ENCODE data around the gene LGALS7. TPM values are rescaled to one million over a fixed set of nuclear protein-coding genes. Genes with fewer than 3 reads are reported as not detected.

LGALS7 gene
- polyA plus RNA-seq, 3 donors = not detected

- no peaks in the 10 kb centered on the region for H3K79me2 ChIP-seq (ENCODE audit: insufficient read depth, low read length)
- no peak overlapping the region for H3K27ac ChIP-seq (ENCODE audit: low read depth in 1 of 2, low read length in 2 of 2)
- intact Hi-C loops (cut with micrococcal nuclease) = loop anchor here in 1 of 2 donors (10.0 kb wide), 1 partner anchor 190 kb away; no protein-coding TSS in a partner anchor
- peaks cover 0 to 5% (median 2%) of the 10 kb centered on the region in 7 donors for H3K9me3 Mint-ChIP-seq
- DNase-seq = peak in 1 of 3 donors; percentile 12
- peak overlapping the region; percentile 13 for H3K9ac ChIP-seq (ENCODE audit: insufficient read depth, low read length, poor library complexity, severe bottlenecking)
- H3K4me3 ChIP-seq (replicated peaks in 1 of 3; ENCODE audit: low read depth in 2 of 3, low read length in 3 of 3) = peak overlapping the region in 1 of 3 experiments; percentile 50
- no peaks in the 10 kb centered on the region for H4K20me1 ChIP-seq (ENCODE audit: insufficient read depth, low read length)
- peaks cover 11 to 20% of the 10 kb centered on the region in 2 donors for H3K36me3 Mint-ChIP-seq
- H3K36me3 ChIP-seq (replicated peaks in 1 of 2; ENCODE audit: control insufficient read depth in 1 of 2, insufficient read depth in 2 of 2, low read length in 2 of 2) = peaks cover 5 to 16% of the 10 kb centered on the region in 2 donors
- peak overlapping the region; percentile 66 for H3K4me2 ChIP-seq (replicated peaks; ENCODE audit: extremely low read depth, low read length, poor library complexity, severe bottlenecking)
- peak overlapping the region; percentile 83 for H2AFZ ChIP-seq (ENCODE audit: insufficient read depth, low read depth, low read length, poor library complexity, severe bottlenecking)
- TF ChIP-seq, protein P1, sequence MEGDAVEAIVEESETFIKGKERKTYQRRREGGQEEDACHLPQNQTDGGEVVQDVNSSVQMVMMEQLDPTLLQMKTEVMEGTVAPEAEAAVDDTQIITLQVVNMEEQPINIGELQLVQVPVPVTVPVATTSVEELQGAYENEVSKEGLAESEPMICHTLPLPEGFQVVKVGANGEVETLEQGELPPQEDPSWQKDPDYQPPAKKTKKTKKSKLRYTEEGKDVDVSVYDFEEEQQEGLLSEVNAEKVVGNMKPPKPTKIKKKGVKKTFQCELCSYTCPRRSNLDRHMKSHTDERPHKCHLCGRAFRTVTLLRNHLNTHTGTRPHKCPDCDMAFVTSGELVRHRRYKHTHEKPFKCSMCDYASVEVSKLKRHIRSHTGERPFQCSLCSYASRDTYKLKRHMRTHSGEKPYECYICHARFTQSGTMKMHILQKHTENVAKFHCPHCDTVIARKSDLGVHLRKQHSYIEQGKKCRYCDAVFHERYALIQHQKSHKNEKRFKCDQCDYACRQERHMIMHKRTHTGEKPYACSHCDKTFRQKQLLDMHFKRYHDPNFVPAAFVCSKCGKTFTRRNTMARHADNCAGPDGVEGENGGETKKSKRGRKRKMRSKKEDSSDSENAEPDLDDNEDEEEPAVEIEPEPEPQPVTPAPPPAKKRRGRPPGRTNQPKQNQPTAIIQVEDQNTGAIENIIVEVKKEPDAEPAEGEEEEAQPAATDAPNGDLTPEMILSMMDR (IDR thresholded peaks at IDR 0.05) = no peak
- H3K4me1 Mint-ChIP-seq = peaks cover 48% of the 10 kb centered on the region
- peak overlapping the region; percentile 55 to 76 for H3K4me3 Mint-ChIP-seq
- H3K27me3 Mint-ChIP-seq (ENCODE audit: low read depth in 3 of 3) = peaks cover 15 to 29% (median 19%) of the 10 kb centered on the region in 3 donors
- H3K9me3 ChIP-seq (replicated peaks in 1 of 2; ENCODE audit: control insufficient read depth in 1 of 2, insufficient read depth in 1 of 2, low read length in 2 of 2) = no peaks in the 10 kb centered on the region
- peaks cover 36 to 51% of the 10 kb centered on the region in 2 donors for H3K4me1 ChIP-seq (ENCODE audit: control insufficient read depth in 1 of 2, insufficient read depth in 2 of 2, low read length in 2 of 2)
- peaks cover 0 to 13% of the 10 kb centered on the region in 2 donors for H3K27me3 ChIP-seq (ENCODE audit: control insufficient read depth in 2 of 2, insufficient read depth in 2 of 2, low read length in 2 of 2)
- 10% methylated on average over 4 of the region's 18 CpGs for WGBS (ENCODE audit: insufficient coverage)
- peak overlapping the region in 1 of 7 donors; percentile 46 for H3K27ac Mint-ChIP-seq
Measured at GRCh38 chr19:38735257-38735686, 38.0 kb downstream of the LGALS7 start.

DNA sequence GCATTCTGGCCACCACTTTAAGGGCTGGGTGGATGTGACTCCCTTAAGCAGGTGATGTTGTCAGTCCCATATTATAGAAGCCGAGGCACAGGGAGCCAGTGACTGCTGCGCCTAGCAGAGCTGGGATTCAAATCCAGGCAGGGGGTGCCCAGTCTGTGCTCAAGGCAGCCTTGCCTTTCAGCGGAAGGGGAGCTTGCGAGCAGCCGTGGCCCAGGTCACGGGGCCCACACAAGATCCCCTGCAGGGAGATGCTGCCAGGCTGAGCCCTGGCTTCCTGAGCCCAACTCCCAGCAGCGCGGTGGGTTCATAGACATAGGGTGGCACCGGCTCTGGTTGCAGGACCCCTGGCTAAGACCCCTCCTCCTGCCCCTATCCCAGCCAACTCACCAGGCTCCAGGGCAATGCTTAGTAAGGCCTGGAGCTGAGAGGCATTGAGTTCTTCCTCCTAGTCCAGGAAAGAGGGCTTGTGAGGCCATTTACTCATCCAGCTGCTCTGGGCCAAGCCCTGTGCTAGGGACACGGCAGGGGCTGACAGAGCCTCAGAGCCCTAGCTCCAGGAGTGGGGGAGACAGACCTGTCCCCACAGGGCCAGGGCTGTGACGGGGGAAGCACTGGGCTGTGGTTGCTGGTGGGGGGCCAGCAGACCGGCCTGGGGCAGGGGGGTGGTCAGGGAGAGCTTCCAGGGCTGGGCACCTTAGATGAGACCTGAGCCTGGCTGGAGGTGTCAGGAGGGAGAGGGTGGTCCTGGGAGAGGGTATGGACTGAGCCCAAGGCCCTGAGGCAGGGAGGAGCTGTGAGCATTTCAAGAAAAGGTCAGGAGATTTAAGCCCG lies 38.7 kb downstream of the LGALS7 start:
- peak overlapping the region in 1 of 2 donors; percentile 36 for H3K27ac ChIP-seq (ENCODE audit: low read depth in 1 of 2, low read length in 2 of 2)
- 5% methylated on average over 9 of the region's 13 CpGs for WGBS (ENCODE audit: insufficient coverage)
- peak overlapping the region; percentile 83 for H2AFZ ChIP-seq (ENCODE audit: insufficient read depth, low read depth, low read length, poor library complexity, severe bottlenecking)
- H3K27ac Mint-ChIP-seq = peak overlapping the region in 4 of 7 donors; percentile 19 to 58 (median 31)
- H3K9ac ChIP-seq (ENCODE audit: insufficient read depth, low read length, poor library complexity, severe bottlenecking) = peak overlapping the region; percentile 13
- TF ChIP-seq, protein P1 (IDR thresholded peaks at IDR 0.05) = no peak
- H3K4me1 ChIP-seq (ENCODE audit: control insufficient read depth in 1 of 2, insufficient read depth in 2 of 2, low read length in 2 of 2) = peaks cover 36 to 49% of the 10 kb centered on the region in 2 donors
- H3K4me2 ChIP-seq (replicated peaks; ENCODE audit: extremely low read depth, low read length, poor library complexity, severe bottlenecking) = peak overlapping the region; percentile 66
- peak; percentile 18 to 44 (median 44) for DNase-seq
- intact Hi-C loops (cut with micrococcal nuclease) = loop anchor here in 1 of 2 donors (10.0 kb wide), 1 partner anchor 190 kb away; no protein-coding TSS in a partner anchor
- H3K36me3 Mint-ChIP-seq = peaks cover 14 to 27% of the 10 kb centered on the region in 2 donors
- H3K4me1 Mint-ChIP-seq = peaks cover 45% of the 10 kb centered on the region
- peaks cover 0 to 13% of the 10 kb centered on the region in 2 donors for H3K27me3 ChIP-seq (ENCODE audit: control insufficient read depth in 2 of 2, insufficient read depth in 2 of 2, low read length in 2 of 2)
- no peaks in the 10 kb centered on the region for H3K79me2 ChIP-seq (ENCODE audit: insufficient read depth, low read length)
- peaks cover 0 to 5% (median 2%) of the 10 kb centered on the region in 7 donors for H3K9me3 Mint-ChIP-seq
- H3K4me3 ChIP-seq (replicated peaks in 1 of 3; ENCODE audit: low read depth in 2 of 3, low read length in 3 of 3) = peak overlapping the region in 1 of 3 experiments; percentile 50
- peaks cover 15 to 29% (median 19%) of the 10 kb centered on the region in 3 donors for H3K27me3 Mint-ChIP-seq (ENCODE audit: low read depth in 3 of 3)
- H3K4me3 Mint-ChIP-seq = peak overlapping the region; percentile 55 to 76
- peaks cover 7 to 17% of the 10 kb centered on the region in 2 donors for H3K36me3 ChIP-seq (replicated peaks in 1 of 2; ENCODE audit: control insufficient read depth in 1 of 2, insufficient read depth in 2 of 2, low read length in 2 of 2)
- H3K9me3 ChIP-seq (replicated peaks in 1 of 2; ENCODE audit: control insufficient read depth in 1 of 2, insufficient read depth in 1 of 2, low read length in 2 of 2) = no peaks in the 10 kb centered on the region
- H4K20me1 ChIP-seq (ENCODE audit: insufficient read depth, low read length) = no peaks in the 10 kb centered on the region
